Fibroblast of villous mesenchyme (primary cell): Measurements from ENCODE around the gene SIKE1. TPM values are rescaled to one million over a fixed set of nuclear protein-coding genes. Genes with fewer than 3 reads are reported as not detected.
"Not testable (repeated sequence)": the region's sequence is repeated elsewhere in the genome, so short reads cannot be mapped to it uniquely, and the experiment has no call there.

Source experiments
- DNase-seq: peaks from one replicate; pipeline ENCODE4 v3.0.0-alpha.2; 2010; ENCODE audit warnings: low read depth
- H3K4me3 ChIP-seq: 2 replicates; pipeline ENCODE4 v1.5.1; 2011; ENCODE audit warnings: low read depth, mild to moderate bottlenecking, low read length
- total RNA-seq: library from RNA; depleted of rRNA; stranded (reverse); fragments of >200 nt; gene quantifications from 2 replicates; pipeline ENCODE4 v1.2.3, GENCODE V29; 2012
- TF ChIP-seq, protein P1 (sequence below): IDR thresholded peaks from 2 replicates; pipeline ENCODE4 v1.5.1; 2012; ENCODE audit warnings: low read depth, mild to moderate bottlenecking, low read length; ENCODE audit not compliant: insufficient read depth

SIKE1 gene
- total RNA-seq, 1 donor, result 73.8 TPM

DNA sequence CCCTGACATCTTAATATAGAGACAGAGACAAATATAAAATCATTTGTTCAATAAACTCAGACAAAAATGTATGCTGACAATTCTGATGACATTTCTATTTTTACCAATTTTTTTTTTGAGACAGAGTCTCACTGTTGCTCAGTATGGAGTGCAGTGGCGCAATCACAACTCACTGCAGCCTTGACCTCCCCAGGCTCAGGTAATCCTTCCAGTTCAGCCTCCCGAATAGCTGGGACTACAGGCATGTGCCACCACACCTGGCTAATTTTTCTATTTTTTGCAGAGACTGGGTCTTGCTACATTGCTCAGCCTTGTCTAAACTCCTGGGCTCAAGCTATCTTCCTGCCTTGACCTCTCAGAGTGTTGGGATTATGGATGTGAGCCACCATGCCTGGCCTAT lies 13.6 kb upstream of the SIKE1 start:
- TF ChIP-seq, protein P1, sequence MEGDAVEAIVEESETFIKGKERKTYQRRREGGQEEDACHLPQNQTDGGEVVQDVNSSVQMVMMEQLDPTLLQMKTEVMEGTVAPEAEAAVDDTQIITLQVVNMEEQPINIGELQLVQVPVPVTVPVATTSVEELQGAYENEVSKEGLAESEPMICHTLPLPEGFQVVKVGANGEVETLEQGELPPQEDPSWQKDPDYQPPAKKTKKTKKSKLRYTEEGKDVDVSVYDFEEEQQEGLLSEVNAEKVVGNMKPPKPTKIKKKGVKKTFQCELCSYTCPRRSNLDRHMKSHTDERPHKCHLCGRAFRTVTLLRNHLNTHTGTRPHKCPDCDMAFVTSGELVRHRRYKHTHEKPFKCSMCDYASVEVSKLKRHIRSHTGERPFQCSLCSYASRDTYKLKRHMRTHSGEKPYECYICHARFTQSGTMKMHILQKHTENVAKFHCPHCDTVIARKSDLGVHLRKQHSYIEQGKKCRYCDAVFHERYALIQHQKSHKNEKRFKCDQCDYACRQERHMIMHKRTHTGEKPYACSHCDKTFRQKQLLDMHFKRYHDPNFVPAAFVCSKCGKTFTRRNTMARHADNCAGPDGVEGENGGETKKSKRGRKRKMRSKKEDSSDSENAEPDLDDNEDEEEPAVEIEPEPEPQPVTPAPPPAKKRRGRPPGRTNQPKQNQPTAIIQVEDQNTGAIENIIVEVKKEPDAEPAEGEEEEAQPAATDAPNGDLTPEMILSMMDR, result no peak
- no peak overlapping the region for H3K4me3 ChIP-seq
- no peak for DNase-seq

DNA sequence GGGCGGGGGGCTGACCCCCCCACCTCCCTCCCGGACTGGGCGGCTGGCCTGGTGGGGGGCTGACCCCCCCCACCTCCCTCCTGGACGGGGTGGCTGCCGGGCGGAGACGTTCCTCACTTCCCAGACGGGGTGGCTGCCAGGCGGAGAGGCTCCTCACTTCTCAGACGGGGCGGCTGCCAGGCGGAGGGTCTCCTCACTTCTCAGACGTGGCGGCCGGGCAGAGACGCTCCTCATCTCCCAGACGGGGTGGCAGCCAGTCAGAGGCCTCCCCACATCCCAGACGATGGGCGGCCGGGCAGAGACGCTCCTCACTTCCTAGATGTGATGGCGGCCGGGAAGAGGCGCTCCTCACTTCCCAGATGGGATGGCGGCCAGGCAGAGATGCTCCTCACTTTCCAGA lies 10.1 kb upstream of the SIKE1 start:
- DNase-seq, H3K4me3 ChIP-seq: not testable (repeated sequence)

DNA sequence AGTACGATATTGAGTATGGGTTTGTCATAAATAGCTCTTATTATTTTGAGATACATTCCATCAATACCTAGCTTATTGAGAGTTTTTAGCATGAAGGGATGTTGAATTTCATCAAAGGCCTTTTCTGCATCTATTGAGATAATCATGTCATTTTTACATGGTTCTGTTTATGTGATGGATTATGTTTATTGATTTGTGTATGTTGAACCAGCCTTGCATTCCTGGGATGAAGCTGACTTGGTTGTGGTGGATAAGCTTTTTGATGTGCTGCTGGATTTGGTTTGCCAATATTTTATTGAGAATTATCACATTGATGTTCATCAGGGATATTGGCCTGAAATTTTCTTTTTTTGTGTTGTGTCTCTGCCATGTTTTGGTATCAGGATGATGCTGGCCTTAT lies 6.0 kb upstream of the SIKE1 start:
- DNase-seq, H3K4me3 ChIP-seq: not testable (repeated sequence)

DNA sequence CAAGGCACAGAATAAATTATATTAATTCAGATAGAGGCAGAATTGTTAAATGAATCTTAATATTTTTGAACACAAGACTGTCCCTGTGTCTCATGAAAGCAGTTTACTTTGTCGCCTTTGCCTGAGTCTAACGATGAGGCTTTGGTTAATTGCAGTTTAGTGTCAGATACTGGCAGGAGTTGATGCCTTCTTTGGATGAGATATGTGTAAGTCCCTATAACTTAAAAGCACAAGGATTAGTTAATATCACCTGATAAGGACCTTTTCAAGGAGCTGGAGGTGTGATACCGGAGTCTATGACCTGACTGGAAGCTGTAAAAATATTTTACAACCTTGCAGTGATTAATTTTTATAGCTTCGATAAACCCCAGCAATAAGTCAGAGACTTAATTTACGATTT lies 2.0 kb upstream of the SIKE1 start:
- no peak overlapping the region for H3K4me3 ChIP-seq
- no peak for DNase-seq
- TF ChIP-seq, protein P1, result no peak

DNA sequence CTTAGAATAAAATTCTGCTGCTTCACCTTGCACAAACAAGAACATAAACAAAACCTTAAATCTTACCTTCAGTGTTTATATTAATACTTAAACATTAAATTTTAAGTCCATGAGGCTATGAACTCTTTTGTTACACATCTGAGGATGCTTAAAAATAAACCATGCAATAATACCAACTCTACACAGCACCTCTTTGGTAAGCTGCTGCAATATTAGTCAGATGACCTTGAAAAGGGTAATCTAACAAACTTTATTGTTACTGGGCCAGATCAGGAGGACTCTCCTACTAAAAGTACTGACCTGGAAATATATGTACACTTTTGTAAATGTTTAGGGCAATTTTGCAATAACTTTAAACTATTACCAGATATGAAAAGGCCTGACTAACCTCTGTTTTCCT lies 763 bp downstream of the SIKE1 start:
- no peak for DNase-seq
- TF ChIP-seq, protein P1, result no peak
- H3K4me3 ChIP-seq, result peak overlapping the region; percentile 94

DNA sequence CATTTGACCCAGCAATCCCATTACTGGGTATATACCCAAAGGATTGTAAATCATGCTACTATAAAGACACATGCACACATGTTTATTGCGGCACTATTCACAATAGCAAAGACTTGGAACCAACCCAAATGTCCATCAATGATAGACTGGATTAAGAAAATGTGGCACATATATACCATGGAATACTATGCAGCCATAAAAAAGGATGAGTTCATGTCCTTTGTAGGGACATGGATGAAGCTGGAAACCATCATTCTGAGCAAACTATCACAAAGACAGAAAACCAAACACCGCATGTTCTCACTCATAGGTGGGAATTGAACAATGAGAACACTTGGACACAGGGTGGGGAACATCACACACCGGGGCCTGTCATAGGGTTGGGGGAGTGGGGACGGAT lies 3.8 kb downstream of the SIKE1 start:
- DNase-seq, H3K4me3 ChIP-seq: not testable (repeated sequence)

DNA sequence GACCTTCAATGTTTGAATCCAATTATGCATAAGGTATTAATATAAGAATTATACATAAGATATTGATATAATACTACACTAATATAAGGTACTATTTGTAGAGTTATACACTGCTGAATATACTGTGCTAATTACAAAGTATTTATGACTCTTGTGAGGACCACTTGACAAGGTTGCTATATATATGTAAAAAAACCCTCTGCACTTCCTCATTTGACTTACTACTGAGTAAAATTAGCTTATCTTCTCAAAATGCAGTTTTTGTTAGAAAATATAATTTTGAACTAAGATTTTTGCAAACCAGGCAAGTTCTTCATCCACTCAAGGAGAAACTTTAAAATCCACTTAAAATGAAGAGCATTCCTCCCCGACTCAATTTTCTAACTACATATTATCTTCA lies 8.5 kb downstream of the SIKE1 start:
- TF ChIP-seq, protein P1, result no peak
- H3K4me3 ChIP-seq, result no peak overlapping the region
- no peak for DNase-seq

DNA sequence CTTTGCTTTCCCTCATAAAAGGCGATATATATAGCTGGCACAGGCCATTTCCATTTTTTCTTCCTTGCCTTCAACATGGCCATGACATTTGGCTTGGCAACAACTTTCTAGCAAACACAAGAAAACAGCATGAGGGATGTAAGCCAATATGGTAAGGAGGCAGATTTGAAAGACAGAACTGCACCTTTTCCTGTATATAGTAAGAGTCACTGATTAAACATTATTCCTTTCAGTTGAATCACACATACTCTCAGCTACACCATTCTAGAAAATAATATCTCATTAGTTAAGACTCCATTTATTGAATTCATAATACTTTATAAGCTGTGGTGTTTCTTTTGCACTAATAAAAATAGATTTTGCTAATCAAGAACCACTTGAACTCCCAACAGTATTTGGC lies 9.5 kb downstream of the SIKE1 start:
- no peak overlapping the region for H3K4me3 ChIP-seq
- TF ChIP-seq, protein P1, result no peak
- no peak for DNase-seq

DNA sequence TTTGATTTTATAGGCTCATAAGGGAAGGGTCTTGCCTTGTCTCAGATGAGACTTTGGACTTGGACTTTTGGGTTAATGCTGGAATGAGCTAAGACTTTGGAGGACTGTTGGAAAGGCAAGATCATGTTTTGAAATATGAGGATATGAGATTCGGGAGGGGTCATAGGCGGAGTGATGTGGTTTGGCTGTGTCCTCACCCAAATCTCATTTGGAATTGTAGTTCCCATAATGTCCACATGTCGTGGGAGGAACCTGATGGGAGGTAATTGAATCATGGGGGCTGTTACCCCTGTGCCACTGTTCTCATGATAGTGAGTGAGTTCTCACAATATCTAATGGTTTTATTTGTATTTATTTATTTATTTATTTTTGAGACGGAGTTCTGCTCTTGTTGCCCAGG lies 15.8 kb downstream of the SIKE1 start:
- TF ChIP-seq, protein P1, result peak; percentile 7
- H3K4me3 ChIP-seq, result no peak overlapping the region
- DNase-seq, result no peak
